HG03066 (cell line): ENCODE measurements around the gene KIF26B.
"Not testable (repeated sequence)": the region's sequence is repeated elsewhere in the genome, so short reads cannot be mapped to it uniquely, and the experiment has no call there.

Source experiments
- ATAC-seq: cut with Tn5 transposase; IDR thresholded peaks from one replicate; pipeline ENCODE4 v1.9.1; 2021; ENCODE audit warnings: low read depth; ENCODE audit not compliant: unreplicated experiment

KIF26B gene

DNA sequence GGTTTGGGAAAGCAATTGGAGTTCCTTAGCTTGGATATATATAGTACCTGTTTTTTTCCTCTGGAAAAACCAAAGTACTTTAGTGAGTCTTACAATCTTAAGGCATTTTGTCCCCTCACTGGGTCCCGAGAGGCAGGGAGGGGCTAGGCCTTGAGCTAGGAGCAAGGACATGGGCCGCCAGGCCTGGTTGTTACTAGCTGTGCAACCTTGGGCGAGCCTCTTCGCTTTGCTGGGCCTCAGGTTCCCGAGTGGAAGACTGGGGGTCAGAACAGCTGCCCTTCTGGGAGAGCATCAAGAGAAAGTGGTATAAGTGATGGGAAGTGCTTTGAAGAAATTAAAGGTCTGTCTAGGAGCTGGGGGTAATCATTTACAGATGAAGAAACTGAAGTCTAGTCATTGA, 553.2 kb downstream of the KIF26B start:
- ATAC-seq = no peak

- no peak for ATAC-seq
These were observed 556.4 kb downstream of the KIF26B start for GRCh38 chr1:245710961-245711903.

GRCh38 chr1:245714027-245714426, 559.2 kb downstream of the KIF26B start:
- ATAC-seq = not testable (repeated sequence)

DNA sequence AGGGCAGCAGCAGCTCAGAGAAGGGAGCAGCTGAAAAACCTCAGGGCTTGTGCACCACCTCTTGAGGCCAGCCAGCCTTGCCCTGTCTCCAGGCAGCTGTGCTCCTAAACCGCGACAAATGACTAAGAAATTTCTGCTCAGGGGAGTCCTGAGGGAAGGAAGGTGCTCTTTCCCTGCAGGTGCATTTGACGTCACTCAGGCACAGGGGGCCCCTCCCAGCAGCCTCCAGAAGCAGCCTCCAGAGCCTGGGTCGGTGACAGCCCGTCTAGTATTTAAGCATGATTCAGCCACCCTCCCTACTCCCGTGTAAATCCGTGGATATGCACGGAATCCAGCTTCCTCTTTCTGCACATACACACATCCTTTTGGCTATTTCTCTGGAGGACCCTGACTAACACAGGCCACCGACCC, 560.5 kb downstream of the KIF26B start:
- ATAC-seq = no peak

DNA sequence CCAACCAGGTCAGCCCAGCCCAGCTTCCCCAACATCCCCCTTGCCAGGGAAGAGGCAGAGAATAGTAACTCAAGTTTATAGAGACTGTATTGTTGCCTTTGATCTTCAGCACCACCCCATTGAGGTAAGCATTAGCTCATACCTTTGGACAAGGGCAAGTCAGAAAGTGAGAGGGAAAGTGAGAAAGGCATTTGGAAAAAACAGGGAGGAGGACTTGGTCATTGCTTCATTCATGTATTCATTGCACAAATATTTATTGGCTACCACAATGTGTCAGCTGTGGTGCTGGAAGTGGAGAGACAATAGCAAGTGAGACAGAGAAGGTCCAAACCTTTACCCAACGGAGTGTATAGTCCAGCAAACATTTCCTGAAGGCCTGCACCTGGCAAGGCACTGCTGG, 561.2 kb downstream of the KIF26B start:
- ATAC-seq = no peak

DNA sequence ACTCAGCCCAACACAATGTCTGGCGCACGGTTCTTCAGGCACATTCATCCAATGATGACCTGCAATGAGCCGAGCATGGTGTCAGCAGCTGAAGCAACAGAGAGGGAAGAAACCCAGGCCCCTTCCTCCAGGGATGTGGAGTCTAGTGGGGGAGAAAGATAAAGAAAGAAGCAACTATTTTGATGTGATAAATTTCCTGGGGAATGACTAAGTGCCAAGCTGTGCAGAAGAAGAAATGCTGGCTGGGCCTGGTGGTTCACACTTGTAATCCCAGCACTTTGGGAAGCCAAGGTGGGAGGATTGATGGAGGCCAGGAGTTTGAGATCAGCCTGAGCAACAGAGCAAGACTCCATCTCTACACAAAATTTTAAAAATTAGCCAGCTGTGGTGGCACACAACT, 561.8 kb downstream of the KIF26B start:
- no peak for ATAC-seq

DNA sequence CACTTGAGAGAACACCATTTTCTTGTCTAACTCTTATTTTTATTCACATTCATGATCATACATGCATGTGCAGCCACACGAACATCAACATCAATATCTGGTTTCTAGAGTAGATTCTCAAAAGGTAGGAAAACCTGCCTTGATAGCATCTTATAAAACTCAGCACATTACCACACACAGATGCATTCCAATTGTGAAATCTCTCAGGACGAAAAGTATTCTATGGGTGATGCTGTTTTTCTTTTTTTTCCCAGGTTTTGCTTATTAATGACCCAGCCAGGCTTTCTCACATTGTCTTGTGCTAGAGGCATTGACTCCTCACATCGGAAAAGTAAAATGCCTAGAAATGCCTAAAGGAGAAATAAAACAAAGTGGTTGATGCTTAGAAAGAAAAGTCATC, 562.8 kb downstream of the KIF26B start:
- ATAC-seq = no peak

DNA sequence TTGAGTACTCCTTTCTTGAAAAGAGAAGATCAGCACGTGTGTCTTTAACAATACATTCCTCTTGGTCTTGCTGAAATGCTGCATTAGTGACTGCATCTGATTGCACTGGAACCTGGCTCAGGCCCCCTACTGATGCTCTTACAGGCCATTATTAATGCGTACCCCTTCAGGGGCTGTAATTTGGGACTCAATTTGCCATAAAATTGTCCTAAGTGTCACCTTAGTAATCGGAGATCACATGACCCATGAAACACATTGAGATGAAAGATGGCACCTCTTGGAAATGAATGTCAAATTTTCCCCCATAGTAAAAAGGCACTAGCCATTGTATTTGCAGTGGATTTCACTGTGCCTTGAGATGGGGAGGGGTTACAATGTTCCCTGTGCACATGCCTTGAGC, 563.3 kb downstream of the KIF26B start:
- no peak for ATAC-seq

GRCh38 chr1:245718951-245719350, 564.2 kb downstream of the KIF26B start:
- no peak for ATAC-seq

GRCh38 chr1:245721488-245721887, 566.7 kb downstream of the KIF26B start:
- no peak for ATAC-seq

DNA sequence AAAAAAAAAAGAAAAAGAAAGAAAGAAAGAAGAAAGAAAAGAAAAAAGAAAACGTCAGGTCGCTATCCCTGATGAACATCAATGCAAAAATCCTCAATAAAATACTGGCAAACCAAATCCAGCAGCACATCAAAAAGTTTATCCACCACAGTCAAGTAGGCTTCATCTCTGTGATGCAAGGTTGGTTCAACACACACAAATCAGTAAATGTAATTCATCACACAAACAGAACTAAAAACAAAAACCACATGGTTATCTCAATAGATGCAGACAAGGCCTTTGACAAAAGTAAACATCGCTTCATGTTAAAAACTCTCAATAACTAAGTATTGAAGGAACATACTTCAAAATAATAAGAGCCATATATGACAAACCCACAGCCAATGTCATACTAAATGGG, 573.2 kb downstream of the KIF26B start:
- not testable (repeated sequence) for ATAC-seq

DNA sequence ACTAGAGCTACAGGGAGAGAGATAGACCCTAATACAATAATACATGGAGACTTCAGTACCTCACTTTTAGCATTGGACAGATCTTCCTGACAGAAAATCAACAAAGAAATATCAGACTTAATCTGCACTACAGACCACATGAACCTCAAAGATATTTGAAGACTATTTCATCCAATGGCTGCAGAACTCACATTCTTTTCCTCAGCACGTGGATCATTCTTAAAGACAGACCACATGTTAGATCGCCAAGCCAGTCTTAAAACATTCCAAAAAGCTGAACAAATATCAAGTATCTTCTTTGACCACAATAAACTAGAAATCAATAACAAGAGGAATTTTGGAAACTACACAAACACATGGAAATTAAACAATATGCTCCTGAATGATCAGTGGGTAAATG, 576.0 kb downstream of the KIF26B start:
- ATAC-seq = no peak

- not testable (repeated sequence) for ATAC-seq
These were observed 585.6 kb downstream of the KIF26B start for GRCh38 chr1:245740336-245740735.

DNA sequence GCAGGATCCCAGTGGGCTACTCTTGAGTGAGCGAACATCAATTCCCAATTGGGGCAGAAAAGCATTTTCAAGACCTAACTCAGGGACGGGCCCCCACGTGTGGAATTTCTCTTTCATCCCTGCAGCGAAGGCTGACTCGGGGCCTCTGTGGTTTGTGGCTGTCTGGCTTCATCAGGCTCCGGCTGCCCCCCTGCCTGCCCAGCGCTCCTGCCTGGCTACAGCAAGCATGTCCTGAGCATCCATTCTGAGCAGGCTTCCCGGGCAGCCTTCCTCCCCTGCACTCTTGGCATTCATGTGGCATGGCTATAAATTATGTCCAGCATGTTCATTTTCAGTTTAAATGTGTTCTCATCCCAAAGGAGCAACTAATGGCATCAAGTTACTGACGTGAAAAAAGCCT, 588.1 kb downstream of the KIF26B start:
- ATAC-seq = no peak

DNA sequence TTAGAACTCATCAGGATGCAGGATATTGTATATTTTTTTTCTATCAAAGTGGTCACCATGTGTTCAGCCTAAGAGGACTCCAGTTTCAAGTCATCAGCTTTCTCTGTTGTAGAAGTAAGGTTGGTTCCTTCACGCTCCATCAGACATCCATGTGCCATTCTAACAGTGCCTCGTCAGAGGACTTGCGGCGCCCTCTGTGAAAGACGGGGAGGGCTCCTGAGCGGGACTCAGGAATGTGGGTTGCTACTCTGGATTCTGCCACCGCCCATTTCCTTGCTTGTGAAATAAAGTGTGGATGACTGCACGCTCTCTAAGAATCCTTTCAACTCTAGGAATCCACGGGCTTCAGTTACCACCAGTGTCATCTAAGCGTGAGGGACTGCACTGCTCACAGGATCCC, 593.5 kb downstream of the KIF26B start:
- no peak for ATAC-seq

DNA sequence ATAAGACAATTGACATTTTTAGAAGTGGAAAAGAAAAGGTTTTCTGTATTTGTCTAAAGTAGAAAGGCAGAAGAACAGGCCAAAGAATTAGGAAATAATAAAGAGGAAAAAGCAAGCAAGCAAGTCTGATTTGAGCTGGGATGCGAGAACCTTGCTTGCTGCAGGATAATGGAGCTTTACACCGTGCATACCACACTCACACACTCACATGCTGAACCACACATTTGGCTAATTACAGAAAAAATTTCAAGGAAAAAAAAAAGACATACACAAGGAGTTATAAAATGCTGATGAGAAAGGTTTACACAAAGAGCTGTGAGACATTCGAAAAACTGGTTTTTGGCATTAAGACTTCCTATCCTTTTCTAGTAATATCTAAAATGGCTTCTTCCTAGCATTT, 593.9 kb downstream of the KIF26B start:
- no peak for ATAC-seq

DNA sequence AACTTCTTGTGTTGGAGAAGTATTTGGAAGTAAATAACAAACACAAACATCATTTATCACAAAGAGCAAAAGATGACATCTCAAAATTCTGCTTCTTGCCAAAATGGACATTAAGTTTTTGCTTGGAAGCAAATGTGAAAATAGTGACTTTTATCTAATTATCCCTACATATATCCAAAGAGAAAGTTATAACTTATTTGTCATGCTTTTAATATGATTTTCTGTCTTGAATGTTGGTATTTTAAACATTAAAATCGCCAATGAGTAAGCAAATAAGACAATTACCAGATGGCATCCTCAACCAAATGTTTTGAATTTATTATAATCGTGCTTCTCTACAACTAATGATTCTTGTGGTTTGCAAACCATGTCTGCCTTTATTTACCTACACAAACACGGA, 594.3 kb downstream of the KIF26B start:
- ATAC-seq = no peak

DNA sequence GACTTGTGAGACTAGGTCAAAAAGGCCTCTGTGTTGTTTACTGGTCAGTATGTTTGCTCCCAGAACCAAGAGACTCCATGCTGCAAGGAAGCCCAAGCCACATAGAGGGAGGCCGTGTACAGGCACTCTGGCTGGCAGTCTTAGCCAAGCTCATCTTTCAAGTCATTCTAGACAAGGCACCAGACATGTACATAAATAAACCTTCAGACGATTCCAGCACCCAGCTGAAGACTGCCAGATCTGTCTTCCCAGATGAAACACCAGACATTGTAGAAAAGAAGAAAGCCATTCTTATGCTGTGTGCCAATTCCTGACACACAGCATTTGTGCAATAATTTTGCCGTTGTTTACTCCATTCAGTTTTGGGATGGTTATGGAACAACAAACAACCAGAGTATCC, 595.5 kb downstream of the KIF26B start:
- ATAC-seq = no peak

DNA sequence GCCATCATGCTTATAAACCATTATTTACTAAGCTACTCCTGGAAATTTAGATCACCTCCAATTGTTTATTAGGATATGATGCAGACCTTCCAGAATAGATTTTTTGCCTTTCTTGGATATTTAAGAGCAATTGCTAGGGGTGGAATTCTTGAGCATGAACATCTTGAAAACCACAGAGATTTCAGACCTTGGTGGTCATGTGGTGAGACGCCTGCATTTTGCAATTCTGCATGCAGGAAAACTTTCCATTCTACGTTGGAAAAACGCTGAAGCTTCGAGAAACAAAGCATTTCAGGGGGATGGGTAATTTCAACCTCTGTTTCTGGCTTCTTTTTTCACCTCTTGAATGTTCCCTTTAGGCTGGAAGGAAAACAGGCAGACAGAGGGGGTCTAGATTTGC, 596.3 kb downstream of the KIF26B start:
- no peak for ATAC-seq

GRCh38 chr1:245751726-245752470, 597.1 kb downstream of the KIF26B start:
- no peak for ATAC-seq

- no peak for ATAC-seq
These were observed 597.8 kb downstream of the KIF26B start for GRCh38 chr1:245752561-245752960.

DNA sequence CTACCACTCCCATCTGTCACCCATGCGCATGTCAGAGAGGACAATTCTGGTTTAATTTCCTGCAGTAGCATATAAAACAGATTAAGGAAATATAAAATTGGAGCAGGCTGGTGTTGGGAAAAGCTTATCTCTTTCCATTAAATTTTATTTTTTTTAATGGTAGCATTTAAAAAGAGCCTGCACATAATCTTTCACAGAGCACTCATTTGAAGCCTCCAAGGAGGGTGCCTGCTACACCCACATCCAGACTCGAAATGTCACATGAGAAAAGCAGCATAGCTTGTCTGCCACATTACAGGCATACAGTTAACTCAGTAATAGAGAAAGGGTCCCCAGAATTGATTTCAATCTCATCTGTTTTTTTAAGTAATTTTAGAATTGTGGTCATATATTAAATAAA, 599.0 kb downstream of the KIF26B start:
- no peak for ATAC-seq
